GM12892 (cell line): ENCODE results near the gene PHF10.

Source experiments
- POLR2A ChIP-seq: IDR thresholded peaks from 2 replicates; pipeline ENCODE4 v1.6.1; 2011; ENCODE audit warnings: low read depth, low read length, control low read depth
- POLR2AphosphoS5 ChIP-seq: IDR thresholded peaks from 2 replicates; pipeline ENCODE4 v1.6.1; 2011; ENCODE audit warnings: low read depth, low read length, control low read depth
- TAF1 ChIP-seq: IDR thresholded peaks from 2 replicates; pipeline ENCODE4 v1.6.1; 2011; ENCODE audit warnings: low read depth, mild to moderate bottlenecking, control low read depth, low read length, borderline replicate concordance

DNA sequence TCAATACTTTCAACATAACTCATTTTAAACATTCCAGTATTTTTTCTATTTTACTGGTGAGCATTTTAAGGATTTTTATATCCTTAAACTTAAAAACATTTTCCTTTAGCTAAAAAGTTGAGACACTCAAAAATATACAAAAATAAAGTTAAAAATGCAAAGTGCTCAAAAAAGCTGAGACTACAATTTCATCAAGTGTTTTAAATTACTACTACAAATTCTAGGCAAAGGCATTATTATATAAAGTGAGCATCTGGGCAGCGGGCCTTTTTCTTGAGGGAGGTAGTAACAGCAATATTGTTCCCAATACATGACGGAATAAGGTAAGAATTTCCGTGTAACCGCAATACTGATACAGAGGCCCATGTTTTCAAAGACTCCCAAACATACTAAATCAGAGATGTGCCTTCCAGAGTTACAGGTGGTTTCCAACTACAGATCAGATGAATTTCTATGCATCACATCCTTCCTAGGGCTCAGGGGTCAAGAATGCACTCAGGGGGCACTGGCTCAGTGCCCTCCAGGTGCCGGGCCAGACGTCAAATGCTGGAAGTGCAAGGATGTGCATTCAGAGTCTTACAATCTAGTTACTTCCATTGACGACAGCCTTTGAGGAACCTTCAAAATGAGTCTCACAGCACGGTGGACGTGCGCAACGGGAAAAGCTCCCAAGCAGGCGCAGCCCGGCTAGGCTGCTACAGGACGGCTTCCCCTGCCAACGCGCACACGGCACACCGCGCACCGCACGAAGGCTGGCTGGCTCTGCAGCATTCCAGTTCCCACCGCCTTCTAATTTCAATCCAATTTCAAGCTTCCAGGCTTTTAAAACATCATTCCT lies 1.7 kb downstream of the PHF10 start:
- TF ChIP-seq POLR2AphosphoS5 (no peak), POLR2A (peak; percentile 39; the same call in 1 of the 2 replicates), TAF1 (no peak)
